Progenitor cell of endocrine pancreas (in vitro differentiated cells): ENCODE results near the gene COA5. TPM values are rescaled to one million over a fixed set of nuclear protein-coding genes. Genes with fewer than 3 reads are reported as not detected.

ENCODE experiments used
- DNase-seq: peaks from one replicate; pipeline ENCODE4 v3.0.0; 2021; ENCODE audit warnings: low spot score; ENCODE audit not compliant: unreplicated experiment
- H3K27ac Mint-ChIP-seq: 2 replicates; pipeline ENCODE4 v1.8.0; 2021; ENCODE audit warnings: mild to moderate bottlenecking, moderate library complexity, mixed read lengths
- H3K27me3 Mint-ChIP-seq: 2 replicates; pipeline ENCODE4 v1.8.0; 2021; ENCODE audit warnings: mixed read lengths
- H3K36me3 Mint-ChIP-seq: 2 replicates; pipeline ENCODE4 v1.8.0; 2022; ENCODE audit warnings: mixed read lengths; ENCODE audit not compliant: insufficient read depth
- H3K4me1 Mint-ChIP-seq: 2 replicates; pipeline ENCODE4 v1.8.0; 2021; ENCODE audit warnings: low read depth, mixed read lengths
- H3K4me3 Mint-ChIP-seq: 2 replicates; pipeline ENCODE4 v1.8.0; 2021; ENCODE audit warnings: low read depth, mild to moderate bottlenecking, moderate library complexity, mixed read lengths
- H3K9me3 Mint-ChIP-seq: 2 replicates; pipeline ENCODE4 v1.8.0; 2021; ENCODE audit warnings: low read depth, mixed read lengths
- total RNA-seq: library from RNA; stranded (reverse); gene quantifications from 2 replicates; pipeline ENCODE4 v1.2.1, GENCODE V29; 2021
- TF ChIP-seq, protein P1 (sequence below): fragments of 200-600 bp; sonication (generic); IDR thresholded peaks from one replicate; pipeline ENCODE4 v1.5.0; 2021; ENCODE audit warnings: antibody characterized with exemption, mild to moderate bottlenecking; ENCODE audit not compliant: unreplicated experiment

Gene COA5
- total RNA-seq, 1 donor from 2014 or later: 45.2 TPM

DNA sequence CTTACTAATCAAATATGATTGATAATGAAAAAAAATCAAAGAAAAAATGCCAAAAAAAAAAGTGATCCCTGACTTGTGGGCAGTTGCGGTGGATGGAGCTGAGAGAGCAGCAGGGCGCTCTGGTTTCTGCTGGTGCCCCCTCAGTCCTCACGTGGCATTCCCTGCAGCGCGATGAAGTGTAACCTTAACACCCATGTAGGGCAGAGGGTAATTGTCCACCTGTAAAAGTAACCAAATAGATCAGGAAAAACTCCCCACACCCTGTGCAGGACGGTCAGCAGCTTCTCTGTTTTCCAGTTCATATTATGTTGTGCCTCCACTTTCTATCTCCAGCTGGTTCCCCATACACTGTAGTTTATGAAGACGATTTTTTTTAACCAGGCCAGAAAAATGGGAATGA is 25.0 kb downstream of the COA5 start:
- peaks cover 5% of the 10 kb centered on the region for H3K4me1 Mint-ChIP-seq
- TF ChIP-seq, protein P1, sequence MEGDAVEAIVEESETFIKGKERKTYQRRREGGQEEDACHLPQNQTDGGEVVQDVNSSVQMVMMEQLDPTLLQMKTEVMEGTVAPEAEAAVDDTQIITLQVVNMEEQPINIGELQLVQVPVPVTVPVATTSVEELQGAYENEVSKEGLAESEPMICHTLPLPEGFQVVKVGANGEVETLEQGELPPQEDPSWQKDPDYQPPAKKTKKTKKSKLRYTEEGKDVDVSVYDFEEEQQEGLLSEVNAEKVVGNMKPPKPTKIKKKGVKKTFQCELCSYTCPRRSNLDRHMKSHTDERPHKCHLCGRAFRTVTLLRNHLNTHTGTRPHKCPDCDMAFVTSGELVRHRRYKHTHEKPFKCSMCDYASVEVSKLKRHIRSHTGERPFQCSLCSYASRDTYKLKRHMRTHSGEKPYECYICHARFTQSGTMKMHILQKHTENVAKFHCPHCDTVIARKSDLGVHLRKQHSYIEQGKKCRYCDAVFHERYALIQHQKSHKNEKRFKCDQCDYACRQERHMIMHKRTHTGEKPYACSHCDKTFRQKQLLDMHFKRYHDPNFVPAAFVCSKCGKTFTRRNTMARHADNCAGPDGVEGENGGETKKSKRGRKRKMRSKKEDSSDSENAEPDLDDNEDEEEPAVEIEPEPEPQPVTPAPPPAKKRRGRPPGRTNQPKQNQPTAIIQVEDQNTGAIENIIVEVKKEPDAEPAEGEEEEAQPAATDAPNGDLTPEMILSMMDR: no peak
- H3K9me3 Mint-ChIP-seq: no peaks in the 10 kb centered on the region
- H3K27ac Mint-ChIP-seq: no peak overlapping the region
- no peaks in the 10 kb centered on the region for H3K27me3 Mint-ChIP-seq
- DNase-seq: no peak
- H3K36me3 Mint-ChIP-seq: peaks cover 2% of the 10 kb centered on the region
- no peak overlapping the region for H3K4me3 Mint-ChIP-seq

DNA sequence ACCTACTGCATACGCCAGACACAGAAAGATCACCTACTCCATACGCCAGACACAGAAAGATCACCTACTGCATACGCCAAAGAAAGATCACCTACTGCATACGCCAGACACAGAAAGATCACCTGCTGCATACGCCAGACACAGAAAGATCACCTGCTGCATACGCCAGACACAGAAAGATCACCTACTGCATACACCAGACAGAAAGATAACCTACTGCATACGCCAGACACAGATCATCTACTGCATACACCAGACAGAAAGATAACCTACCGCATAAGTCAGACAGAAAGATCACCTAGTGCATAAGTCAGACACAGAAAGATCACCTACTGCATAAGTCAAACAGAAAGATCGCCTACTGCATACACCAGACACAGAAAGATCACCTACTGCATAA is 25.8 kb downstream of the COA5 start:
- peaks cover 5% of the 10 kb centered on the region for H3K4me1 Mint-ChIP-seq
- no peak overlapping the region for H3K27ac Mint-ChIP-seq
- no peak for DNase-seq
- no peaks in the 10 kb centered on the region for H3K9me3 Mint-ChIP-seq
- peaks cover 4% of the 10 kb centered on the region for H3K36me3 Mint-ChIP-seq
- H3K27me3 Mint-ChIP-seq: no peaks in the 10 kb centered on the region
- H3K4me3 Mint-ChIP-seq: no peak overlapping the region
- TF ChIP-seq, protein P1: no peak

DNA sequence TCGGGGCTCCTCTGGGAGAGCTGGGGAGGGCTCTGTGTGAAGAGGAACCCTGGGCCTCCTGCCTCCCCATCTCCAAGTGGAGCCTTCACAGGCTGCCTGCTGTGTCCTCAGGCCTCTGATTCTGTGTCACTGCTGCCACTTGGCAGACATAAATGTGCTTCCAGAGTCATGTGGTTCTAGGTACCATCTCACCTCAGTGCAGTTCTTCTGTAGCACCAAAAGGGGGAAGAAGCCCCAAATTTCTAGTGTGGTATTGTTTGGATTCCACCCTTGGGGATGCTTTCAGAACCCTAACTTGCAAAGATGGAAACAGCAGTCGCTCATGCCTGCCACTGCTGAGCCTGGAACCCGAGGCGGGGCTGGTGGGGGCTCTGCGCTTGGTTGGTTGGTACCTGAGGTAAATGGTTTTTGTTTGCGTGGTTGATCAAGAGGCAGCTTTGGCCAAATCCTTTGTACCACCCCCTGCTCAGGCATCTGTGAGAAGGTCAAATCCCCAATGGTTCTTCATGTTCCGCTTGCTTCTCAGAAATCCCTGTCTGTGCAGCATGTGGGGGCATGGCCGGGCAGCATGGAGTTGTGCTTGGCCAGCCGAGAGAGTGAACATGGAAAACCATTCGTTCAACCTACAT is 27.5 kb downstream of the COA5 start:
- Mint-ChIP-seq H3K9me3 (no peaks in the 10 kb centered on the region), H3K4me3 (no peak overlapping the region), H3K4me1 (peaks cover 5% of the 10 kb centered on the region), H3K36me3 (peaks cover 2% of the 10 kb centered on the region), H3K27ac (no peak overlapping the region), H3K27me3 (no peaks in the 10 kb centered on the region)
- TF ChIP-seq, protein P1: no peak
- no peak for DNase-seq

DNA sequence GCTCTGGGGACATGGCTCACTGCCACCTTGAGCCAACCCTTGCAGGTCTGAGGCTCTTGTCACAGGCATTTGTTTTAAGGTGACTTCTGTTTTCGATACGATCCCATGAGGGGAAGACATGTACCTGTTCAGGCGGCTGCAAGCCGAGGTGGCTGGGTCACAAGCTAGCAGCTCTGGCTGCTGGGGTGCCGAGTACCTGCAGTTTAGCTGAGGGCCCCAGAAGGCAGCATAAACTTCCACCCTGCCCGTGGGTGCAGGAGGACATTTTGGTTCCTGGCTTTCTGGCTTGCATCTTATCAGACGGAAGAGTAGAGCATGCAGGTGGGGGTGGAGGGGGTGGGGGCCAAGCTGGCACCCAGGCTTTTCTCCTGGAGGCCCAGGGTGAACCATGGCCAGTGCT is 28.4 kb downstream of the COA5 start:
- no peak for DNase-seq
- H3K36me3 Mint-ChIP-seq: peaks cover 4% of the 10 kb centered on the region
- peaks cover 5% of the 10 kb centered on the region for H3K4me1 Mint-ChIP-seq
- H3K4me3 Mint-ChIP-seq: no peak overlapping the region
- no peaks in the 10 kb centered on the region for H3K27me3 Mint-ChIP-seq
- TF ChIP-seq, protein P1: no peak
- no peak overlapping the region for H3K27ac Mint-ChIP-seq
- H3K9me3 Mint-ChIP-seq: no peaks in the 10 kb centered on the region

DNA sequence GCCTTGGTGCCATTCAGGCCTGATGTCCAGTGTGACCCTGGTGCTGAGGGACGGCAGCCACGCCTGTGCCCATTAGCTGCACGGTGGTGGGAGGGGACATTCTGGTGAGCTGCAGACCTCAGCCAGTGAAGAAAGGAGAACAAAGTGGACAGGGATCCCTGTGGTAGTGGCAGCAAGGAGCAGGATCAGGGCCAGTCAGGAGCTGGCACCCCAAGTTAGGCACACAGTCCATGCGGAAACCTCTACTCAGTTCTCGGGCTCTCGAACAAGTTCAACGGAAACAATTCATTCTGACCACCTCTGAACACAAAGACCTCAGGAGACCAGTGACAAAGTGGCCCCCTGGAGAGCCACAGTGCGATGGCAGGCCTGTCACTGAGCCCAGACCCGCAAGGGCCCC is 30.1 kb downstream of the COA5 start:
- Mint-ChIP-seq H3K36me3 (peaks cover 8% of the 10 kb centered on the region), H3K27me3 (no peaks in the 10 kb centered on the region), H3K27ac (no peak overlapping the region), H3K4me1 (no peaks in the 10 kb centered on the region), H3K4me3 (no peak overlapping the region), H3K9me3 (no peaks in the 10 kb centered on the region)
- TF ChIP-seq, protein P1: no peak
- no peak for DNase-seq
